Ishikawa (cell line): Measurements from ENCODE around the gene UNC5B.

ENCODE experiments used
- CEBPB ChIP-seq: IDR thresholded peaks from 2 replicates; pipeline ENCODE4 v1.6.1; 2012
- EGR1 ChIP-seq: IDR thresholded peaks from 2 replicates; pipeline ENCODE4 v1.6.1; 2012
- EP300 ChIP-seq: IDR thresholded peaks from 2 replicates; pipeline ENCODE4 v1.6.1; 2012; ENCODE audit warnings: borderline replicate concordance
- FOXM1 ChIP-seq: IDR thresholded peaks from 2 replicates; pipeline ENCODE4 v1.6.1; 2012; ENCODE audit warnings: low read depth, borderline replicate concordance
- MAX ChIP-seq: IDR thresholded peaks from 2 replicates; pipeline ENCODE4 v1.6.1; 2012
- NFIC ChIP-seq: IDR thresholded peaks from 2 replicates; pipeline ENCODE4 v1.6.1; 2012
- RAD21 ChIP-seq: IDR thresholded peaks from 2 replicates; pipeline ENCODE4 v1.6.1; 2012; ENCODE audit warnings: low read depth
- REST ChIP-seq: IDR thresholded peaks from 2 replicates; pipeline ENCODE4 v1.6.1; 2012; ENCODE audit warnings: low read depth, mild to moderate bottlenecking
- TAF1 ChIP-seq: IDR thresholded peaks from 2 replicates; pipeline ENCODE4 v1.6.1; 2012; ENCODE audit warnings: low read depth, mild to moderate bottlenecking
- TEAD4 ChIP-seq: IDR thresholded peaks from 2 replicates; pipeline ENCODE4 v1.6.1; 2012
- YY1 ChIP-seq: IDR thresholded peaks from 2 replicates; pipeline ENCODE4 v1.6.1; 2012; ENCODE audit warnings: low read depth
- ZBTB7A ChIP-seq: IDR thresholded peaks from 2 replicates; pipeline ENCODE4 v1.6.1; 2012; ENCODE audit warnings: low read depth
- TF ChIP-seq, protein P1 (sequence below): IDR thresholded peaks from 2 replicates; pipeline ENCODE4 v1.6.1; 2012

DNA sequence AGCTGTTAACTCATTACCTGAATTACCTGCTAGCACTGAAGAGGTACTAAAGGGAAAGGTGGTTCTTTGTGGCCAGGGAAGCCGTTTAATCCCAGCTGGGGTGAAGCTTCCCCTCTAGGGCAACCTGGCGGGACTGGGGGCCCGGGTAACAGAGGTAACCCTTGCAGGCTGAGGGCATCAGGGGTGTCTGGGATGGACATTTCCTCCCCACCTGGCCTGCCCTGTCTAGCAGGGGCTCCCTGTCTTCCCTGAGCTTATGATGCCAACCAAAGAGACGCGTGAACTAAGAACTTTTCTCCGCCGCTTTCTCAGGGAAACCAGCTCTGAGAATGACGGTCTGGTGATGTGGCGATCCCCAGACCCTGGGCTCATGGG is 52.8 kb downstream of the UNC5B start:
- TF ChIP-seq EP300 (no peak), RAD21 (no peak), FOXM1 (no peak), EGR1 (no peak), YY1 (no peak), CEBPB (no peak), ZBTB7A (no peak), TAF1 (no peak), MAX (no peak), TEAD4 (no peak), NFIC (no peak), REST (no peak)
- TF ChIP-seq, protein P1, sequence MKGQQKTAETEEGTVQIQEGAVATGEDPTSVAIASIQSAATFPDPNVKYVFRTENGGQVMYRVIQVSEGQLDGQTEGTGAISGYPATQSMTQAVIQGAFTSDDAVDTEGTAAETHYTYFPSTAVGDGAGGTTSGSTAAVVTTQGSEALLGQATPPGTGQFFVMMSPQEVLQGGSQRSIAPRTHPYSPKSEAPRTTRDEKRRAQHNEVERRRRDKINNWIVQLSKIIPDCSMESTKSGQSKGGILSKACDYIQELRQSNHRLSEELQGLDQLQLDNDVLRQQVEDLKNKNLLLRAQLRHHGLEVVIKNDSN: no peak
